IMR-90 (cell line): ENCODE results near the gene EXOSC9. TPM values are rescaled to one million over a fixed set of nuclear protein-coding genes. Genes with fewer than 3 reads are reported as not detected.

Experiments used
- ATAC-seq: fragments of 200-7000 bp; cut with Tn5 transposase; 2 replicates; pipeline ENCODE4 v1.9.1; 2020; ENCODE audit warnings: low read depth, mild to moderate bottlenecking, moderate library complexity
- BruUV-seq: library from RNA; stranded (reverse); fragments of 400-500 nt; replicated peaks from 2 replicates; lab custom pipeline; 2021; lab: Mats Ljungman, UMichigan
- CTCF ChIA-PET: fragments of 300-600 bp; formaldehyde crosslinking; extraction: SDS; loops from one replicate; lab custom pipeline; 2021; ENCODE audit warnings: antibody characterized with exemption; lab: Yijun Ruan, JAX
- POLR2A ChIA-PET: fragments of 300-600 bp; sonication (Branson Sonifier 250); formaldehyde crosslinking; loops from one replicate; lab custom pipeline; 2022; ENCODE audit warnings: antibody characterized with exemption; ENCODE audit not compliant: unreplicated experiment; lab: Charles Lee
- DNase-seq: peaks from one replicate; pipeline ENCODE4 v3.0.0; 2013
- H2AFZ ChIP-seq: replicated peaks from 2 replicates; pipeline ENCODE3; 2013; ENCODE audit warnings: low read length, mild to moderate bottlenecking; ENCODE audit not compliant: poor library complexity
- H2AK5ac ChIP-seq: 2 replicates; pipeline ENCODE4 v1.6.1; 2013; ENCODE audit warnings: low read depth, low read length, inconsistent platforms
- H2AK9ac ChIP-seq: replicated peaks from 2 replicates; pipeline ENCODE3; 2013; ENCODE audit warnings: mild to moderate bottlenecking, low read depth, low read length, moderate library complexity; ENCODE audit not compliant: poor library complexity
- H2BK120ac ChIP-seq: 2 replicates; pipeline ENCODE4 v1.6.1; 2013; ENCODE audit warnings: low read depth, low read length, inconsistent platforms
- H2BK15ac ChIP-seq: 3 replicates; pipeline ENCODE4 v1.6.1; 2013; ENCODE audit warnings: low read depth, low read length, inconsistent platforms
- H2BK20ac ChIP-seq: 2 replicates; pipeline ENCODE4 v1.6.1; 2013; ENCODE audit warnings: low read depth, mild to moderate bottlenecking, inconsistent platforms, low read length, moderate library complexity
- H2BK5ac ChIP-seq: 2 replicates; pipeline ENCODE4 v1.6.1; 2013; ENCODE audit warnings: mild to moderate bottlenecking, low read depth, low read length, inconsistent platforms; ENCODE audit not compliant: poor library complexity, severe bottlenecking
- H3K14ac ChIP-seq: replicated peaks from 2 replicates; pipeline ENCODE4 v1.6.1; 2013; ENCODE audit warnings: low read depth, low read length, inconsistent platforms
- H3K18ac ChIP-seq: 2 replicates; pipeline ENCODE4 v1.6.1; 2013; ENCODE audit warnings: low read depth, low read length, control low read depth
- H3K23ac ChIP-seq: 2 replicates; pipeline ENCODE4 v1.6.1; 2013; ENCODE audit warnings: low read depth, low read length, inconsistent platforms
- H3K27ac ChIP-seq: 2 replicates; pipeline ENCODE4 v1.5.1; 2013; ENCODE audit warnings: mild to moderate bottlenecking, control low read depth, low read length; ENCODE audit not compliant: insufficient read depth
- H3K27me3 ChIP-seq: 2 replicates; pipeline ENCODE4 v1.6.1; 2013; ENCODE audit warnings: low read length; ENCODE audit not compliant: control insufficient read depth, insufficient read depth
- H3K36me3 ChIP-seq: 2 replicates; pipeline ENCODE4 v1.6.1; 2013; ENCODE audit warnings: low read length, mixed read lengths; ENCODE audit not compliant: control insufficient read depth, insufficient read depth
- H3K4ac ChIP-seq: 2 replicates; pipeline ENCODE4 v1.6.1; 2013; ENCODE audit warnings: low read depth, low read length, inconsistent platforms
- H3K4me1 ChIP-seq: 2 replicates; pipeline ENCODE4 v1.6.1; 2013; ENCODE audit warnings: low read length, mixed read lengths; ENCODE audit not compliant: control insufficient read depth, insufficient read depth
- H3K4me2 ChIP-seq: 2 replicates; pipeline ENCODE4 v1.6.1; 2013; ENCODE audit warnings: low read depth, mild to moderate bottlenecking, control low read depth, low read length, moderate library complexity
- H3K4me3 ChIP-seq: 2 replicates; pipeline ENCODE4 v1.5.1; 2013; ENCODE audit warnings: low read depth, mild to moderate bottlenecking, control low read depth, low read length, moderate library complexity; ENCODE audit not compliant: insufficient read depth
- H3K56ac ChIP-seq: 2 replicates; pipeline ENCODE4 v1.6.1; 2013; ENCODE audit warnings: low read length, inconsistent platforms; ENCODE audit not compliant: insufficient read depth; ENCODE audit errors: extremely low read depth
- H3K79me1 ChIP-seq, 2 experiments: 2 replicates each; pipeline ENCODE4 v1.6.1; 2013; ENCODE audit warnings: low read length in 2 of 2, inconsistent platforms in 1 of 2, low read depth in 1 of 2
- H3K9ac ChIP-seq: 2 replicates; pipeline ENCODE4 v1.6.1; 2013; ENCODE audit warnings: low read depth, low read length, control low read depth
- H3K9me1 ChIP-seq: 2 replicates; pipeline ENCODE4 v1.6.1; 2013; ENCODE audit warnings: low read length, inconsistent platforms; ENCODE audit not compliant: insufficient read depth
- H3K9me3 ChIP-seq: 2 replicates; pipeline ENCODE4 v1.6.1; 2013; ENCODE audit warnings: low read length; ENCODE audit not compliant: control insufficient read depth, insufficient read depth
- H4K20me1 ChIP-seq: 2 replicates; pipeline ENCODE4 v1.6.1; 2013; ENCODE audit warnings: low read length, inconsistent platforms; ENCODE audit not compliant: insufficient read depth
- H4K5ac ChIP-seq: 2 replicates; pipeline ENCODE4 v1.6.1; 2013; ENCODE audit warnings: mild to moderate bottlenecking, low read depth, low read length, control low read depth
- H4K8ac ChIP-seq, 2 experiments: 2 replicates each; pipeline ENCODE4 v1.6.1; 2013; ENCODE audit warnings: low read depth in 2 of 2, low read length in 2 of 2, control low read depth in 1 of 2, inconsistent platforms in 1 of 2
- H4K91ac ChIP-seq: 2 replicates; pipeline ENCODE4 v1.6.1; 2013; ENCODE audit warnings: low read depth, low read length, inconsistent platforms; ENCODE audit not compliant: insufficient read depth
- CEBPB ChIP-seq: IDR thresholded peaks from 2 replicates; pipeline ENCODE4 v1.6.1; 2012; ENCODE audit warnings: low read depth, low read length, improper control_type of control experiment
- CHD1 ChIP-seq: IDR thresholded peaks from 2 replicates; pipeline ENCODE4 v1.6.1; 2012; ENCODE audit warnings: low read depth, low read length, improper control_type of control experiment
- FOS ChIP-seq: fragments of 150-350 bp; IDR thresholded peaks from 2 replicates; pipeline ENCODE4 v1.6.1; 2016; ENCODE audit warnings: low read depth, low read length
- MAZ ChIP-seq: IDR thresholded peaks from 2 replicates; pipeline ENCODE4 v1.6.1; 2012; ENCODE audit warnings: low read depth, mild to moderate bottlenecking, low read length, improper control_type of control experiment, moderate library complexity, borderline replicate concordance
- MXI1 ChIP-seq: IDR thresholded peaks from 2 replicates; pipeline ENCODE4 v1.6.1; 2012; ENCODE audit warnings: low read depth, mild to moderate bottlenecking, low read length, moderate library complexity, borderline replicate concordance
- NFE2L2 ChIP-seq: fragments of 150-350 bp; IDR thresholded peaks from 2 replicates; pipeline ENCODE4 v1.6.1; 2016; ENCODE audit warnings: low read depth, mild to moderate bottlenecking, low read length
- POLR2A ChIP-seq: IDR thresholded peaks from 2 replicates; pipeline ENCODE4 v1.6.1; 2012; ENCODE audit warnings: mild to moderate bottlenecking, low read depth, low read length
- RAD21 ChIP-seq: IDR thresholded peaks from 2 replicates; pipeline ENCODE4 v1.6.1; 2012; ENCODE audit warnings: low read length, improper control_type of control experiment
- RCOR1 ChIP-seq: IDR thresholded peaks from 2 replicates; pipeline ENCODE4 v1.6.1; 2012; ENCODE audit warnings: mild to moderate bottlenecking, low read length, improper control_type of control experiment; ENCODE audit not compliant: insufficient replicate concordance
- WGBS, 2 experiments: methylation state at CpG; one replicate each; pipeline versions ENCODE4 v1.1.5 to v1.1.7; 2013; ENCODE audit warnings: missing lambda C conversion rate in 2 of 2; ENCODE audit not compliant: insufficient read length in 1 of 2; ENCODE audit errors: extremely low coverage in 2 of 2; 5-methylcytosine and 5-hydroxymethylcytosine counted together
- dilution Hi-C: fragments of 300-500 bp; cut with HindIII; formaldehyde crosslinking; loops from one replicate; pipeline ENCODE4 v1.14.3; 2018; ENCODE audit warnings: low sequenced_read_pairs; ENCODE audit not compliant: unreplicated experiment
- in situ Hi-C: fragments of 300-500 bp; cut with MboI; formaldehyde crosslinking; loops from 3 replicates; pipeline ENCODE4 v1.14.3; 2019; ENCODE audit warnings: low sequenced_read_pairs, inconsistent platforms, mixed read lengths
- intact Hi-C: fragments of 100-400 bp; cut with micrococcal nuclease; formaldehyde crosslinking; loops from 2 replicates; pipeline ENCODE4 v1.10.0; 2022
- polyA plus RNA-seq, 3 experiments: library from polyadenylated mRNA; depleted of rRNA; stranded (reverse); fragments of >200 nt; gene quantifications; 2 replicates each; pipeline ENCODE4 v1.2.3, GENCODE V29; 2012; ENCODE audit warnings: low replicate concordance in 1 of 3
- total RNA-seq: library from RNA; depleted of rRNA; stranded (reverse); fragments of >200 nt; gene quantifications from 2 replicates; pipeline ENCODE4 v1.2.3, GENCODE V29; 2012
- TF ChIP-seq, protein P1 (sequence below): fragments of 150-350 bp; IDR thresholded peaks from 2 replicates; pipeline ENCODE4 v1.6.1; 2017; ENCODE audit warnings: mild to moderate bottlenecking, antibody characterized with exemption, low read length, low read depth
- TF ChIP-seq, protein P2 (sequence below): fragments of 150-350 bp; IDR thresholded peaks from 2 replicates; pipeline ENCODE4 v1.6.1; 2016; ENCODE audit warnings: low read depth, mild to moderate bottlenecking, low read length, moderate library complexity, borderline replicate concordance

Gene EXOSC9
- total and polyA plus RNA-seq, 2 of the 4 experiments (the other 2 are of a cell fraction): 34.7 to 47.5 TPM

DNA sequence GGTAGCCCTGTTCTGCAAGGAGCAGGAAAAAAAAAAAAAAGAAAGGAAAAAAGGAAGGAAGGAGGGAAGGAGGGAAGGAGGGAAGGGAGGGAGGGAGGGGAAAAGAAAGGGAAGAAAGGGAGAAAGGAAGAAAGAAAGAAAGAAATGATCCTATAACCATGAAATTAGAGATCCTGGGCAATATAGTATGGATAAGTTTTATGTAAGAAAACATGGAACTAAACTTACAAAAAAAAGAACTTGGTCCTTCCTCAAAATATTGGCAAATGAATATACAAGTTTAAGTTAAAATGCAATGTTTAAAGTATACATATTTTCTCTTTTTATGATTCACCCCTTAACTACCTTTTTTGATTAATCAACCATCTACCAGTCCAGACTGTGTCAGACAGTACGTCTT lies 50.2 kb downstream of the EXOSC9 start:
- no peak overlapping the region for H2BK20ac ChIP-seq
- H2BK120ac ChIP-seq: no peak overlapping the region
- H3K56ac ChIP-seq: no peak overlapping the region
- no peak overlapping the region for H3K4me3 ChIP-seq
- H3K9me1 ChIP-seq: no peaks in the 10 kb centered on the region
- ChIA-PET POLR2A (no interaction called here), CTCF (no interaction called here)
- ATAC-seq (no peak), DNase-seq (no peak)
- no peak overlapping the region for H4K5ac ChIP-seq
- H3K27me3 ChIP-seq: no peaks in the 10 kb centered on the region
- H4K91ac ChIP-seq: no peak overlapping the region
- no peak overlapping the region for H2BK5ac ChIP-seq
- BruUV-seq: no TSS peak
- H3K23ac ChIP-seq: no peak overlapping the region
- no peaks in the 10 kb centered on the region for H4K20me1 ChIP-seq
- dilution Hi-C loops (no loop called here), intact Hi-C loops (no loop called here), in situ Hi-C loops (no loop called here)
- no peak overlapping the region for H2AFZ ChIP-seq
- H2AK9ac ChIP-seq: no peak overlapping the region
- H3K14ac ChIP-seq: no peak overlapping the region
- H3K4me2 ChIP-seq: no peak overlapping the region
- H3K36me3 ChIP-seq: peaks cover 5% of the 10 kb centered on the region
- H4K8ac ChIP-seq: no peak overlapping the region
- H3K79me1 ChIP-seq: no peaks in the 10 kb centered on the region
- no peak overlapping the region for H3K18ac ChIP-seq
- no peaks in the 10 kb centered on the region for H3K4me1 ChIP-seq
- H3K27ac ChIP-seq: no peak overlapping the region
- H2AK5ac ChIP-seq: no peak overlapping the region
- no peak overlapping the region for H2BK15ac ChIP-seq
- TF ChIP-seq POLR2A (no peak), CEBPB (no peak), CHD1 (no peak), RCOR1 (no peak), MXI1 (no peak), NFE2L2 (no peak), RAD21 (no peak), MAZ (no peak), FOS (no peak)
- TF ChIP-seq, protein P1, sequence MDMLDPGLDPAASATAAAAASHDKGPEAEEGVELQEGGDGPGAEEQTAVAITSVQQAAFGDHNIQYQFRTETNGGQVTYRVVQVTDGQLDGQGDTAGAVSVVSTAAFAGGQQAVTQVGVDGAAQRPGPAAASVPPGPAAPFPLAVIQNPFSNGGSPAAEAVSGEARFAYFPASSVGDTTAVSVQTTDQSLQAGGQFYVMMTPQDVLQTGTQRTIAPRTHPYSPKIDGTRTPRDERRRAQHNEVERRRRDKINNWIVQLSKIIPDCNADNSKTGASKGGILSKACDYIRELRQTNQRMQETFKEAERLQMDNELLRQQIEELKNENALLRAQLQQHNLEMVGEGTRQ: no peak
- TF ChIP-seq, protein P2, sequence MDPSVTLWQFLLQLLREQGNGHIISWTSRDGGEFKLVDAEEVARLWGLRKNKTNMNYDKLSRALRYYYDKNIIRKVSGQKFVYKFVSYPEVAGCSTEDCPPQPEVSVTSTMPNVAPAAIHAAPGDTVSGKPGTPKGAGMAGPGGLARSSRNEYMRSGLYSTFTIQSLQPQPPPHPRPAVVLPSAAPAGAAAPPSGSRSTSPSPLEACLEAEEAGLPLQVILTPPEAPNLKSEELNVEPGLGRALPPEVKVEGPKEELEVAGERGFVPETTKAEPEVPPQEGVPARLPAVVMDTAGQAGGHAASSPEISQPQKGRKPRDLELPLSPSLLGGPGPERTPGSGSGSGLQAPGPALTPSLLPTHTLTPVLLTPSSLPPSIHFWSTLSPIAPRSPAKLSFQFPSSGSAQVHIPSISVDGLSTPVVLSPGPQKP: no peak
- H3K4ac ChIP-seq: no peak overlapping the region
- H3K9me3 ChIP-seq: no peaks in the 10 kb centered on the region
- WGBS, 2 experiments: no CpG with 5 or more reads among the region's 1 CpG
- H3K9ac ChIP-seq: no peak overlapping the region
